OCI-LY1 (cell line): ENCODE results near the gene NR2C2.

ENCODE experiments used
- H2AFZ ChIP-seq: fragments of 200-600 bp; sonication (generic), shearing (Covaris generic); 2 replicates; pipeline ENCODE4 v1.6.0; 2014; ENCODE audit warnings: antibody characterized with exemption, mild to moderate bottlenecking, low read length
- H3F3A ChIP-seq: fragments of 200-600 bp; sonication (generic), shearing (Covaris generic); 2 replicates; pipeline ENCODE4 v1.6.0; 2014; ENCODE audit warnings: mild to moderate bottlenecking, antibody characterized with exemption, low read length, moderate library complexity; ENCODE audit not compliant: insufficient read depth
- H3K27ac ChIP-seq: fragments of 200-600 bp; sonication (generic); 2 replicates; pipeline ENCODE4 v1.5.1; 2014; ENCODE audit warnings: low read length, mixed run types, mild to moderate bottlenecking, low read depth; ENCODE audit not compliant: poor library complexity, severe bottlenecking
- H3K27me3 ChIP-seq: fragments of 200-600 bp; sonication (generic); 2 replicates; pipeline ENCODE4 v1.6.0; 2014; ENCODE audit warnings: antibody characterized with exemption, mild to moderate bottlenecking, low read length, moderate library complexity; ENCODE audit not compliant: insufficient read depth
- H3K36me3 ChIP-seq: fragments of 200-600 bp; sonication (generic); 2 replicates; pipeline ENCODE4 v1.6.1; 2014; ENCODE audit warnings: mild to moderate bottlenecking, antibody characterized with exemption, low read length, moderate library complexity, mixed read lengths; ENCODE audit not compliant: insufficient read depth
- H3K4me1 ChIP-seq: fragments of 200-600 bp; sonication (generic); 2 replicates; pipeline ENCODE4 v1.5.1; 2014; ENCODE audit warnings: mild to moderate bottlenecking, low read length, moderate library complexity; ENCODE audit not compliant: insufficient read depth, severe bottlenecking
- H3K4me2 ChIP-seq: fragments of 200-600 bp; sonication (generic), shearing (Covaris generic); 2 replicates; pipeline ENCODE4 v1.6.1; 2014; ENCODE audit warnings: low read length
- H3K4me3 ChIP-seq: fragments of 200-600 bp; sonication (generic); 2 replicates; pipeline ENCODE4 v1.5.1; 2014; ENCODE audit warnings: low read length, low read depth, mild to moderate bottlenecking, mixed read lengths; ENCODE audit not compliant: poor library complexity, severe bottlenecking
- H3K79me2 ChIP-seq: fragments of 200-600 bp; shearing (Covaris generic); 2 replicates; pipeline ENCODE4 v1.6.1; 2016; ENCODE audit warnings: mixed run types, low read length, mixed read lengths; ENCODE audit not compliant: insufficient read depth
- H3K9ac ChIP-seq: fragments of 200-600 bp; sonication (generic), shearing (Covaris generic); 2 replicates; pipeline ENCODE4 v1.6.1; 2014; ENCODE audit warnings: mild to moderate bottlenecking, low read length, mixed read lengths
- H3K9me2 ChIP-seq: fragments of 200-600 bp; sonication (generic), shearing (Covaris generic); 2 replicates; pipeline ENCODE4 v1.6.1; 2014; ENCODE audit warnings: low read depth, mild to moderate bottlenecking, low read length, mixed read lengths
- H3K9me3 ChIP-seq: fragments of 200-600 bp; shearing (Covaris generic); 2 replicates; pipeline ENCODE4 v1.6.1; 2014; ENCODE audit warnings: low read length, mixed read lengths
- H4K20me1 ChIP-seq: fragments of 200-600 bp; sonication (generic), shearing (Covaris generic); 2 replicates; pipeline ENCODE4 v1.6.0; 2016; ENCODE audit warnings: mild to moderate bottlenecking, low read length; ENCODE audit not compliant: insufficient read depth
- EZH2 ChIP-seq: fragments of 200-600 bp; sonication (generic), shearing (Covaris generic); IDR thresholded peaks from 2 replicates; pipeline ENCODE4 v1.8.0; 2017; ENCODE audit warnings: borderline replicate concordance, mixed run types, mild to moderate bottlenecking, antibody characterized with exemption, low read length, moderate library complexity, mixed read lengths
- TF ChIP-seq, protein P1 (sequence below): fragments of 200-600 bp; sonication (generic), shearing (Covaris generic); IDR thresholded peaks from 2 replicates; pipeline ENCODE4 v1.5.1; 2017; ENCODE audit warnings: mild to moderate bottlenecking, antibody characterized with exemption, low read length, moderate library complexity, mixed read lengths

NR2C2 gene

DNA sequence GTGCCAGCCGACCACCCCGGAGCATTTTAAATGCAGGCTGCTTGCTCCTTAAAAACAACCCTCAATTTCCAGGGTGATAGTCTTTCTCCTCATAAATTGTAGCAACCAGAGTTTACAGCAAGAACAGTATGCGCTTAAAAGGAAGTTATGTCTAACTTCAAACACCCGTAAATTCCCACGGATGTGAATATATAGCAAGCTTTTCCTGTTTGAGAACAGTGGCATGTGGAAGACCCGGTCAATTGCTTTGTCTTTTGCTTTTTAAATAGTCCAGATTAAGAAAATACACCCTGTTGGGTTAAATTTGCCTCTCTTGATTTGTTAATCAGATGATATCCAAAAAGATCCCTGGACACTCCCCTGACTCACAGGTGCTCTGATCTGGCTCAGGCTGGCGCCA is 96.9 kb downstream of the NR2C2 start:
- Histone ChIP-seq H3K9me2 (no peaks in the 10 kb centered on the region), H3K27ac (no peak overlapping the region), H3K9ac (no peak overlapping the region), H3K27me3 (no peaks in the 10 kb centered on the region), H3K4me1 (no peaks in the 10 kb centered on the region), H2AFZ (no peak overlapping the region), H4K20me1 (no peaks in the 10 kb centered on the region), H3K9me3 (no peaks in the 10 kb centered on the region), H3F3A (no peaks in the 10 kb centered on the region), H3K79me2 (no peaks in the 10 kb centered on the region), H3K4me3 (no peak overlapping the region), H3K36me3 (peaks cover 97% of the 10 kb centered on the region), H3K4me2 (no peak overlapping the region)
- TF ChIP-seq, protein P1, sequence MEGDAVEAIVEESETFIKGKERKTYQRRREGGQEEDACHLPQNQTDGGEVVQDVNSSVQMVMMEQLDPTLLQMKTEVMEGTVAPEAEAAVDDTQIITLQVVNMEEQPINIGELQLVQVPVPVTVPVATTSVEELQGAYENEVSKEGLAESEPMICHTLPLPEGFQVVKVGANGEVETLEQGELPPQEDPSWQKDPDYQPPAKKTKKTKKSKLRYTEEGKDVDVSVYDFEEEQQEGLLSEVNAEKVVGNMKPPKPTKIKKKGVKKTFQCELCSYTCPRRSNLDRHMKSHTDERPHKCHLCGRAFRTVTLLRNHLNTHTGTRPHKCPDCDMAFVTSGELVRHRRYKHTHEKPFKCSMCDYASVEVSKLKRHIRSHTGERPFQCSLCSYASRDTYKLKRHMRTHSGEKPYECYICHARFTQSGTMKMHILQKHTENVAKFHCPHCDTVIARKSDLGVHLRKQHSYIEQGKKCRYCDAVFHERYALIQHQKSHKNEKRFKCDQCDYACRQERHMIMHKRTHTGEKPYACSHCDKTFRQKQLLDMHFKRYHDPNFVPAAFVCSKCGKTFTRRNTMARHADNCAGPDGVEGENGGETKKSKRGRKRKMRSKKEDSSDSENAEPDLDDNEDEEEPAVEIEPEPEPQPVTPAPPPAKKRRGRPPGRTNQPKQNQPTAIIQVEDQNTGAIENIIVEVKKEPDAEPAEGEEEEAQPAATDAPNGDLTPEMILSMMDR: no peak
- no peak for TF ChIP-seq EZH2

DNA sequence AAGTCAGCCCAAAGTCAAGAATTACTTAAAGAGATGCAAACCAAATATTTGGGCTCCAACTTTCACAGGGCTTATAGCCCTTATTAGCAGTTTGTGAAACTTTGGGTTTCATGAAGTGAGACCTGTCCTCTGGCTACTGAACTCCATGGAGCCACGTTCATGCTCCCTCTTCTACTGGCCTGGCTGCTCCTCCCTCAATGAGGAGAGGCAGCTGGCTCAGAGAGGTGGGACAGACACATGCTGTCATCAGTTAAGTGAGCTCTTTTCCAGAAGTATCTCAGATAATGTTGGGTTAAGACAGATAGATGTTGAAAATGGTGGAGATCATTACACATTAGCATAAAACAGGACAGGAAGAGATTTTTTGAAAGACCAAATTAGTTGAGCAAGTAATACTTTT is 98.3 kb downstream of the NR2C2 start:
- H3K9me3 ChIP-seq: no peaks in the 10 kb centered on the region
- no peaks in the 10 kb centered on the region for H3K9me2 ChIP-seq
- TF ChIP-seq EZH2: no peak
- TF ChIP-seq, protein P1: no peak
- no peak overlapping the region for H3K4me2 ChIP-seq
- no peaks in the 10 kb centered on the region for H3K27me3 ChIP-seq
- H3K36me3 ChIP-seq: peaks cover 98% of the 10 kb centered on the region
- no peaks in the 10 kb centered on the region for H3K79me2 ChIP-seq
- H3K27ac ChIP-seq: no peak overlapping the region
- H3K9ac ChIP-seq: no peak overlapping the region
- peaks cover 11% of the 10 kb centered on the region for H3K4me1 ChIP-seq
- H3K4me3 ChIP-seq: no peak overlapping the region
- H2AFZ ChIP-seq: no peak overlapping the region
- 0 out of 2 replicates have a peak, but pooled peaks cover under 1% of the 10 kb centered on the region for H3F3A ChIP-seq
- H4K20me1 ChIP-seq: no peaks in the 10 kb centered on the region

DNA sequence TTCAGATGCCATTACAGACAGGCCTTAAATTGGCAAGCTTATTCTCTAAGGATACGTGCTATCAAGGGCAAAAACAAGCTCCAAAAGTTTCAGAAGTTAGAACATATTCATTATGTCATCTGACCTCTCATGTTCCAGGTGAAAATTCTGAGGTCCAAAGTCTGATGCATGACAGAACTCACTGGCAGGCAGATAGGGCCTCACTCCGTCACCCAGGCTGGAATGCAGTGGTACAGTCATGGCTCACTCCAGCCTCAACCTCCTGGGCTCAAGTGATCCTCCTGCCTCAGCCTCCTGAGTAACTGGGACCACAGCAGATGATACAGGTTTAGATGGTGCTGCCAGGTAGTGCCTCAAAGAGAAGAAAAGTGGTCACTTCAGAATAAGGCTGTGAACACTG is 102.2 kb downstream of the NR2C2 start:
- peak overlapping the region; percentile 83 for H3K27ac ChIP-seq
- H3K4me2 ChIP-seq: no peak overlapping the region
- peaks cover 17% of the 10 kb centered on the region for H3K79me2 ChIP-seq
- peaks cover 26% of the 10 kb centered on the region for H3K4me1 ChIP-seq
- H3K36me3 ChIP-seq: peaks cover 93% of the 10 kb centered on the region
- no peaks in the 10 kb centered on the region for H3K27me3 ChIP-seq
- H2AFZ ChIP-seq: no peak overlapping the region
- no peaks in the 10 kb centered on the region for H3K9me2 ChIP-seq
- H3K4me3 ChIP-seq: no peak overlapping the region
- H3F3A ChIP-seq: 0 out of 2 replicates have a peak, but pooled peaks cover 4% of the 10 kb centered on the region
- H4K20me1 ChIP-seq: no peaks in the 10 kb centered on the region; the same call in 1 of the 2 replicates
- H3K9ac ChIP-seq: no peak overlapping the region
- no peaks in the 10 kb centered on the region for H3K9me3 ChIP-seq
- TF ChIP-seq EZH2: no peak
- TF ChIP-seq, protein P1: no peak
